GM21381 (cell line): ENCODE measurements around the gene EVA1C.
"Not testable (repeated sequence)": the region's sequence is repeated elsewhere in the genome, so short reads cannot be mapped to it uniquely, and the experiment has no call there.

Experiments used
- ATAC-seq: cut with Tn5 transposase; IDR thresholded peaks from one replicate; pipeline ENCODE4 v1.9.1; 2021; ENCODE audit warnings: mild to moderate bottlenecking, moderate library complexity; ENCODE audit not compliant: unreplicated experiment

EVA1C gene

GRCh38 chr21:32558106-32558505 lies 145.6 kb downstream of the EVA1C start:
- no peak for ATAC-seq

- no peak for ATAC-seq
These were observed 146.6 kb downstream of the EVA1C start for GRCh38 chr21:32559006-32559610.

- no peak for ATAC-seq
These were observed 148.4 kb downstream of the EVA1C start for GRCh38 chr21:32560896-32561295.

- not testable (repeated sequence) for ATAC-seq
These were observed 149.0 kb downstream of the EVA1C start for GRCh38 chr21:32561476-32561875.

GRCh38 chr21:32562426-32562825 lies 149.9 kb downstream of the EVA1C start:
- ATAC-seq, result no peak

- no peak for ATAC-seq
These were observed 150.4 kb downstream of the EVA1C start for GRCh38 chr21:32562915-32563314.
